Gastroesophageal sphincter (tissue), 3 donors: ENCODE data around the gene DOCK7.
"Not testable (repeated sequence)": the region's sequence is repeated elsewhere in the genome, so short reads cannot be mapped to it uniquely, and the experiment has no call there.

Experiments
- EP300 ChIP-seq: sonication (generic); formaldehyde crosslinking; IDR thresholded peaks from one replicate; pipeline ENCODE4 v1.6.1; 2017; ENCODE audit warnings: antibody characterized with exemption, mild to moderate bottlenecking
- TF ChIP-seq, protein P1 (sequence below), 4 experiments: fragments of 200-600 bp in 2 of 4; fragments of 450-650 bp in 2 of 4; sonication (generic) in 1 of 4; IDR thresholded peaks; one replicate each; pipeline ENCODE4 v1.5.1; 2017 to 2019; ENCODE audit warnings: antibody characterized with exemption in 4 of 4, mild to moderate bottlenecking in 2 of 4, moderate library complexity in 2 of 4

GRCh38 chr1:62718400-62718799 lies 30.2 kb upstream of the DOCK7 start:
- TF ChIP-seq, protein P1, sequence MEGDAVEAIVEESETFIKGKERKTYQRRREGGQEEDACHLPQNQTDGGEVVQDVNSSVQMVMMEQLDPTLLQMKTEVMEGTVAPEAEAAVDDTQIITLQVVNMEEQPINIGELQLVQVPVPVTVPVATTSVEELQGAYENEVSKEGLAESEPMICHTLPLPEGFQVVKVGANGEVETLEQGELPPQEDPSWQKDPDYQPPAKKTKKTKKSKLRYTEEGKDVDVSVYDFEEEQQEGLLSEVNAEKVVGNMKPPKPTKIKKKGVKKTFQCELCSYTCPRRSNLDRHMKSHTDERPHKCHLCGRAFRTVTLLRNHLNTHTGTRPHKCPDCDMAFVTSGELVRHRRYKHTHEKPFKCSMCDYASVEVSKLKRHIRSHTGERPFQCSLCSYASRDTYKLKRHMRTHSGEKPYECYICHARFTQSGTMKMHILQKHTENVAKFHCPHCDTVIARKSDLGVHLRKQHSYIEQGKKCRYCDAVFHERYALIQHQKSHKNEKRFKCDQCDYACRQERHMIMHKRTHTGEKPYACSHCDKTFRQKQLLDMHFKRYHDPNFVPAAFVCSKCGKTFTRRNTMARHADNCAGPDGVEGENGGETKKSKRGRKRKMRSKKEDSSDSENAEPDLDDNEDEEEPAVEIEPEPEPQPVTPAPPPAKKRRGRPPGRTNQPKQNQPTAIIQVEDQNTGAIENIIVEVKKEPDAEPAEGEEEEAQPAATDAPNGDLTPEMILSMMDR (IDR thresholded peaks at IDR 0.05): not testable (repeated sequence)
- TF ChIP-seq EP300: not testable (repeated sequence)
